H9 (cell line): Measurements from ENCODE around the gene NBEA. TPM values are rescaled to one million over a fixed set of nuclear protein-coding genes. Genes with fewer than 3 reads are reported as not detected.
A peak's percentile ranks its signal among the peaks of the same experiment; 100 is the strongest.

ENCODE experiments used
- DNase-seq: peaks from one replicate; pipeline ENCODE4 v3.0.0-alpha.2; 2017
- H2AFZ ChIP-seq: one replicate; pipeline ENCODE4 v1.6.1; 2013; ENCODE audit warnings: mild to moderate bottlenecking, low read length, control low read depth, moderate library complexity
- H2AK5ac ChIP-seq: 2 replicates; pipeline ENCODE4 v1.6.1; 2013; ENCODE audit warnings: low read length, control low read depth, mixed read lengths; ENCODE audit not compliant: insufficient read length
- H2BK120ac ChIP-seq: one replicate; pipeline ENCODE4 v1.6.1; 2013; ENCODE audit warnings: low read depth, mild to moderate bottlenecking, low read length, control low read depth, inconsistent platforms; ENCODE audit not compliant: poor library complexity, severe bottlenecking
- H2BK12ac ChIP-seq: 2 replicates; pipeline ENCODE4 v1.6.1; 2013; ENCODE audit warnings: low read length, control low read depth, mixed read lengths, low read depth; ENCODE audit not compliant: insufficient read length
- H2BK15ac ChIP-seq: 2 replicates; pipeline ENCODE4 v1.6.1; 2013; ENCODE audit warnings: low read depth, low read length, control low read depth
- H2BK20ac ChIP-seq: one replicate; pipeline ENCODE4 v1.6.1; 2013; ENCODE audit warnings: low read depth, mild to moderate bottlenecking, low read length, control low read depth, inconsistent platforms; ENCODE audit not compliant: poor library complexity, severe bottlenecking
- H2BK5ac ChIP-seq: 2 replicates; pipeline ENCODE4 v1.6.1; 2013; ENCODE audit warnings: low read length, control low read depth, mixed read lengths; ENCODE audit not compliant: insufficient read length
- H3K14ac ChIP-seq: 2 replicates; pipeline ENCODE4 v1.6.1; 2013; ENCODE audit warnings: low read length, control low read depth; ENCODE audit not compliant: insufficient read depth
- H3K18ac ChIP-seq: 2 replicates; pipeline ENCODE4 v1.6.1; 2013; ENCODE audit warnings: low read depth, mild to moderate bottlenecking, mixed read lengths, low read length, control low read depth; ENCODE audit not compliant: insufficient read length
- H3K23ac ChIP-seq: 2 replicates; pipeline ENCODE4 v1.6.1; 2013; ENCODE audit warnings: low read length, control low read depth, mixed read lengths, low read depth; ENCODE audit not compliant: insufficient read length
- H3K23me2 ChIP-seq: 2 replicates; pipeline ENCODE4 v1.6.1; 2013; ENCODE audit warnings: low read depth, mild to moderate bottlenecking, mixed read lengths, low read length, control low read depth; ENCODE audit not compliant: insufficient read length, poor library complexity, severe bottlenecking
- H3K27ac ChIP-seq: 2 replicates; pipeline ENCODE4 v1.5.1; 2013; ENCODE audit warnings: low read length, control low read depth, mixed read lengths, low read depth; ENCODE audit not compliant: insufficient read length
- H3K27me3 ChIP-seq: 2 replicates; pipeline ENCODE4 v1.6.1; 2013; ENCODE audit warnings: low read length, control low read depth, inconsistent platforms; ENCODE audit not compliant: insufficient read depth
- H3K4ac ChIP-seq: 2 replicates; pipeline ENCODE4 v1.6.1; 2013; ENCODE audit warnings: low read depth, mild to moderate bottlenecking, control low read depth, inconsistent platforms, low read length, moderate library complexity
- H3K4me1 ChIP-seq: 2 replicates; pipeline ENCODE4 v1.6.1; 2013; ENCODE audit warnings: low read length, control low read depth, inconsistent platforms; ENCODE audit not compliant: insufficient read depth
- H3K4me2 ChIP-seq: 2 replicates; pipeline ENCODE4 v1.6.1; 2013; ENCODE audit warnings: low read length, control low read depth, mixed read lengths; ENCODE audit not compliant: insufficient read length, insufficient read depth
- H3K56ac ChIP-seq: 2 replicates; pipeline ENCODE4 v1.6.1; 2013; ENCODE audit warnings: low read depth, mild to moderate bottlenecking, mixed read lengths, low read length, control low read depth; ENCODE audit not compliant: insufficient read length
- H3K79me1 ChIP-seq: 2 replicates; pipeline ENCODE4 v1.6.1; 2013; ENCODE audit warnings: low read depth, mild to moderate bottlenecking, moderate library complexity, low read length, control low read depth, inconsistent platforms; ENCODE audit not compliant: insufficient read depth, poor library complexity, severe bottlenecking
- H3K79me2 ChIP-seq: 2 replicates; pipeline ENCODE4 v1.6.1; 2013; ENCODE audit warnings: low read length, control low read depth, inconsistent platforms; ENCODE audit not compliant: insufficient read depth
- H3K9ac ChIP-seq: 2 replicates; pipeline ENCODE4 v1.6.1; 2013; ENCODE audit warnings: low read length, control low read depth, mixed read lengths; ENCODE audit not compliant: insufficient read length; ENCODE audit errors: extremely low read depth
- H3K9me3 ChIP-seq: one replicate; pipeline ENCODE4 v1.6.1; 2013; ENCODE audit warnings: low read depth, low read length, inconsistent platforms; ENCODE audit not compliant: control insufficient read depth
- H3T11ph ChIP-seq: one replicate; pipeline ENCODE4 v1.6.1; 2013; ENCODE audit warnings: mild to moderate bottlenecking, low read length, control low read depth, inconsistent platforms
- H4K20me1 ChIP-seq: one replicate; pipeline ENCODE4 v1.6.1; 2013; ENCODE audit not compliant: control insufficient read depth, insufficient read length, insufficient read depth
- H4K5ac ChIP-seq: 2 replicates; pipeline ENCODE4 v1.6.1; 2013; ENCODE audit warnings: low read depth, mild to moderate bottlenecking, mixed read lengths, low read length, control low read depth; ENCODE audit not compliant: insufficient read length
- H4K8ac ChIP-seq: replicated peaks from 2 replicates; pipeline ENCODE4 v1.6.1; 2013; ENCODE audit warnings: low read length, control low read depth, mixed read lengths, low read depth; ENCODE audit not compliant: insufficient read length
- H4K91ac ChIP-seq: 2 replicates; pipeline ENCODE4 v1.6.1; 2013; ENCODE audit warnings: low read depth, mild to moderate bottlenecking, moderate library complexity, mixed read lengths, low read length, control low read depth; ENCODE audit not compliant: insufficient read length
- H3K27ac Mint-ChIP-seq, 3 experiments: 2 replicates in 2 of 3; 3 replicates in 1 of 3; pipeline ENCODE4 v1.8.0; 2020 to 2021; ENCODE audit warnings: mixed read lengths in 3 of 3, mild to moderate bottlenecking in 1 of 3, moderate library complexity in 1 of 3
- H3K27me3 Mint-ChIP-seq: 2 replicates; pipeline ENCODE4 v1.8.0; 2021; ENCODE audit warnings: low read depth, mild to moderate bottlenecking, moderate library complexity, mixed read lengths
- H3K36me3 Mint-ChIP-seq, 3 experiments: 2 replicates in 2 of 3; 3 replicates in 1 of 3; pipeline ENCODE4 v1.8.0; 2020 to 2021; ENCODE audit warnings: low read depth in 3 of 3, mixed read lengths in 3 of 3; ENCODE audit not compliant: insufficient read depth in 1 of 3
- H3K4me1 Mint-ChIP-seq, 2 experiments: 2 replicates each; pipeline ENCODE4 v1.8.0; 2020; ENCODE audit warnings: mixed read lengths in 2 of 2
- H3K4me3 Mint-ChIP-seq, 2 experiments: 2 replicates in 1 of 2; 3 replicates in 1 of 2; pipeline ENCODE4 v1.8.0; 2020 to 2021; ENCODE audit warnings: mild to moderate bottlenecking in 2 of 2, mixed read lengths in 2 of 2, moderate library complexity in 1 of 2
- H3K9me3 Mint-ChIP-seq, 2 experiments: 2 replicates in 1 of 2; 3 replicates in 1 of 2; pipeline ENCODE4 v1.8.0; 2020; ENCODE audit warnings: mild to moderate bottlenecking in 2 of 2, mixed read lengths in 2 of 2, moderate library complexity in 1 of 2
- CTCF ChIP-seq: fragments of 200-600 bp; sonication (generic); conservative IDR thresholded peaks from 3 replicates; pipeline ENCODE4 v1.8.0; 2021; ENCODE audit warnings: antibody characterized with exemption, mild to moderate bottlenecking
- WGBS: extraction: QIAGEN DNeasy Blood & Tissue Kit; methylation state at CpG from one replicate; pipeline ENCODE4 v1.1.7; 2013; ENCODE audit warnings: missing lambda C conversion rate, low lambda C conversion rate, mixed read lengths; ENCODE audit not compliant: insufficient read length; ENCODE audit errors: extremely low coverage; 5-methylcytosine and 5-hydroxymethylcytosine counted together
- total RNA-seq: library from RNA; stranded (reverse); gene quantifications from 2 replicates; pipeline ENCODE4 v1.2.1, GENCODE V29; 2021

Gene NBEA
- total RNA-seq, 1 experiment from 2014 or later = 17.3 TPM

GRCh38 chr13:35252536-35253205 lies 310.6 kb downstream of the NBEA start:
- H3K4me1 Mint-ChIP-seq = no peaks in the 10 kb centered on the region
- H3K27me3 ChIP-seq = no peaks in the 10 kb centered on the region
- H4K20me1 ChIP-seq = no peaks in the 10 kb centered on the region
- H2BK12ac ChIP-seq = no peak overlapping the region
- no peak overlapping the region for H3K27ac ChIP-seq
- H2BK120ac ChIP-seq = no peak overlapping the region
- no peak overlapping the region for H4K8ac ChIP-seq
- no peak overlapping the region for H4K91ac ChIP-seq
- no peak overlapping the region for H2AK5ac ChIP-seq
- TF ChIP-seq CTCF = no peak
- no peaks in the 10 kb centered on the region for H3K27me3 Mint-ChIP-seq
- H3K4me3 Mint-ChIP-seq = no peak overlapping the region; a peak in 1 of 5 replicates
- H2BK15ac ChIP-seq = no peak overlapping the region
- H3K14ac ChIP-seq = no peak overlapping the region
- no peak overlapping the region for H3K18ac ChIP-seq
- H3K23ac ChIP-seq = no peak overlapping the region
- peak overlapping the region in 1 of 3 experiments; percentile 49; a peak in 1 of 7 replicates for H3K27ac Mint-ChIP-seq
- H2BK20ac ChIP-seq = no peak overlapping the region
- no peak overlapping the region for H2BK5ac ChIP-seq
- H3K79me2 ChIP-seq = no peaks in the 10 kb centered on the region
- DNase-seq = peak; percentile 14
- no peaks in the 10 kb centered on the region for H3K79me1 ChIP-seq
- H2AFZ ChIP-seq = no peak overlapping the region
- no peak overlapping the region for H3K4ac ChIP-seq
- no peak overlapping the region for H3K9ac ChIP-seq
- no peak overlapping the region for H3T11ph ChIP-seq
- H3K4me2 ChIP-seq = no peak overlapping the region
- no peak overlapping the region for H4K5ac ChIP-seq
- peak overlapping the region; percentile 22 for H3K56ac ChIP-seq
- no peaks in the 10 kb centered on the region for H3K23me2 ChIP-seq
- WGBS = no CpG with 5 or more reads among the region's 4 CpGs
- peaks cover 0 to 11% of the 10 kb centered on the region in 2 experiments; a peak in 4 of 5 replicates for H3K9me3 Mint-ChIP-seq
- no peaks in the 10 kb centered on the region for H3K4me1 ChIP-seq
- H3K36me3 Mint-ChIP-seq = peaks cover 31 to 43% (median 35%) of the 10 kb centered on the region in 3 experiments
- peaks cover 11% of the 10 kb centered on the region for H3K9me3 ChIP-seq
